ENCODE measurements around the gene PCBP2. TPM values are rescaled to one million over a fixed set of nuclear protein-coding genes. Genes with fewer than 3 reads are reported as not detected.

The PCBP2 gene
- total RNA-seq, 4 donors from 2014 or later, result 259 to 375 (median 354) TPM

- H3K4me3 ChIP-seq, result peak overlapping the region in 1 of 2 donors; percentile 78
- no peaks in the 10 kb centered on the region for H3K27me3 ChIP-seq
- no peak for ATAC-seq
- no peak for TF ChIP-seq POLR2AphosphoS5 (IDR thresholded peaks at IDR 0.05)
- no peak for TF ChIP-seq CTCF (IDR thresholded peaks at IDR 0.05)
- no peak for TF ChIP-seq POLR2A (IDR thresholded peaks at IDR 0.05)
- no peak for TF ChIP-seq EP300 (IDR thresholded peaks at IDR 0.05)
- H3K27ac ChIP-seq, result peak overlapping the region in 3 of 4 donors; percentile 91 to 98 (median 94)
- no peaks in the 10 kb centered on the region for H3K9me3 ChIP-seq
- peaks cover 0 to 1% of the 10 kb centered on the region in 2 donors for H3K36me3 ChIP-seq
- H3K4me1 ChIP-seq, result peaks cover 0 to 79% (median 34%) of the 10 kb centered on the region in 3 donors
- WGBS, 2 donors (ENCODE audit: low coverage in 1 of 2), result 48 to 71% methylated on average over 1 to 2 of the region's 2 CpGs
Measured at GRCh38 chr12:53498235-53498630, 46.3 kb downstream of the PCBP2 start.

GRCh38 chr12:53499266-53500141 lies 47.6 kb downstream of the PCBP2 start, which contains the start of gene MAP3K12:
MAP3K12 (minus strand) TSS chr12:53499458; CDS start chr12:53487391, 12,067 bp downstream.
- H3K36me3 ChIP-seq, result peaks cover 0 to 14% of the 10 kb centered on the region in 2 donors
- peak in 1 of 4 experiments; percentile 47 for TF ChIP-seq CTCF (IDR thresholded peaks at IDR 0.05)
- no peak for TF ChIP-seq POLR2AphosphoS5 (IDR thresholded peaks at IDR 0.05)
- WGBS, 2 donors (ENCODE audit: low coverage in 1 of 2), result 1 to 4% methylated on average over 7 to 15 of the region's 51 CpGs
- H3K4me3 ChIP-seq, result peak within 1 kb of the TSS; percentile 78 to 87
- no peaks in the 10 kb centered on the region for H3K27me3 ChIP-seq
- H3K4me1 ChIP-seq, result peaks cover 0 to 71% (median 25%) of the 10 kb centered on the region in 3 donors
- no peak for ATAC-seq
- peak within 1 kb of the TSS; percentile 91 to 99 (median 96) for H3K27ac ChIP-seq
- H3K9me3 ChIP-seq, result no peaks in the 10 kb centered on the region

DNA sequence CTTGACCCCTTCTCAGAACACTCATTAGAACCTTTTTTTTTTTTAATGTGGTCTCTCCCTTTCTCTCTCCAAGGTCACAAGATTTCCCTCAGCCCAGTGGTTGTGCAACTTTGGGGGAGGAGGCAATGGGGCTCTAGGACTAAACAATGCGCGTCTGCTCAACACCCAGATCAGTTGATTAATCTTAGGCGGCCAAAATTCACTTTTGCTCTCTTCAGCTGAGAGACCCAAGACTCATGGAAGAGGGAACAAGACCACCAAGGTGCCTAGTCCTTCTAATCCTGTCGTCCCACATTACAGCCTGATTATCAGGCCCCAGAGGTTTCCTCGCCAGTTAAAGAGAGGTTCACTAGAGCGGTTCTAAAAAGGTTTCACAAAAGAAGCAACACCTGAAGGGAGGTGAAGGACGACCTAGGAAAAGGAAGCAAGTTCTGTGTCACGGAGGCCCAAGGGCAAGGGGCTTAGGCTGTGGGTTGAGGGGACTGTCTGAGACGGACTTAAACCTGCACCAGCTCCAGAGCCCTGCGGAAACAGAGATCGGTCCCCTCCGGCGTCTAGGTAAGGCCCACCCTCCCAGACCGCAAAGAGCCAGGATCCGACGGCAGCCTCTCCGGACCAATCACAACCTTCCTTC lies 48.4 kb downstream of the PCBP2 start:
- peaks cover 0 to 22% of the 10 kb centered on the region in 2 donors for H3K36me3 ChIP-seq
- no peaks in the 10 kb centered on the region for H3K9me3 ChIP-seq
- peak overlapping the region; percentile 78 to 87 for H3K4me3 ChIP-seq
- H3K27me3 ChIP-seq, result no peaks in the 10 kb centered on the region
- 2 to 3% methylated on average over 8 of the region's 17 CpGs for WGBS, 2 donors (ENCODE audit: low coverage in 1 of 2)
- peak; percentile 97 for TF ChIP-seq POLR2AphosphoS5 (IDR thresholded peaks at IDR 0.05)
- no peak for TF ChIP-seq EP300 (IDR thresholded peaks at IDR 0.05)
- peak; percentile 96 to 98 for TF ChIP-seq POLR2A (IDR thresholded peaks at IDR 0.05)
- TF ChIP-seq CTCF (IDR thresholded peaks at IDR 0.05), result no peak
- peaks cover 0 to 71% (median 25%) of the 10 kb centered on the region in 3 donors for H3K4me1 ChIP-seq
- peak; percentile 34 for ATAC-seq
- H3K27ac ChIP-seq, result peak overlapping the region; percentile 91 to 99 (median 96)

DNA sequence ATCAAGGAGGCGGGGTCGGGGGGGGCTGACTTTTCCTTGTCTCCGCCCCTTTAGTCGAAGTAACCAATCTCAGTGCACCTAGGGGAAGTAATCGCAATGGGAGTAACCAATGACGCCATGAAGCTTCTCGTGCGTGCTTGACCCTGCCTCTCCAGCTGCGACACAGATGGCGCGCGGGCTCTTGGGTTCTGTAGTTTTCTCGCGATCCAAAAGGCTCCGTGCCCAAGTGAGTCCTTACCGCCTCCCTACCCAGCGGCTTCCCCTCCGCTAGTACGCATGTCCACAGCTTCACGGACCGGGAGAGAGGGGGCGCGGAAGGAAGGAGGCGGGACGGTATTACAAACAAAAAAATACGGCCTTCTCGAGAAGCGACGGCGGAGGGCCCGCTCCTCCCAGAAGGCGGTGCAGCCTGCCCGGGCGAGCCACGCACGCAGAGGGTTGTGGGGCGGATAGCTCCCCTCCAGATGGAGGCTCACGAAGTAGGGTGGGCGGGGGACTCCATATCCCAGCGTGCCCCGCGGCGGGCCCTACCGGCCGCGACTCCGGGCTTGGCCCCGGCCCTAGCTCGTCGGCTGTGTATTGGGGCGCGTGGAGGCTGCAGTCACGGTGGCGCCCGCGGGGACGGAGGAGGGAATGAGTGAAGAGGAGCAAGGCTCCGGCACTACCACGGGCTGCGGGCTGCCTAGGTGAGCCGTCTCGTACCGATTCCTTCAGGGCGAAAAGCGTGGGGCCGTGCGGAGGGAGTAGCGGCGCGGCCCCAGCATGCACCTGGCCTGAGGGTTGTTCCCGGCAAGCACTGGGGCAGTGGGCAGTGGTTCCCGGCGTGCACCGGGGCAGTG lies 49.1 kb downstream of the PCBP2 start, which contains the start of gene TARBP2:
Gene TARBP2, plus strand, starts transcription at position 508 of the 839 bp plus-strand sequence. Its CDS starts 126 bp downstream, at position 634.
- WGBS, 2 donors (ENCODE audit: low coverage in 1 of 2), result 0% methylated on average over 2 to 17 of the region's 74 CpGs
- H3K4me3 ChIP-seq, result peak within 1 kb of the TSS; percentile 78 to 87
- no peaks in the 10 kb centered on the region for H3K27me3 ChIP-seq
- no peak for TF ChIP-seq EP300 (IDR thresholded peaks at IDR 0.05)
- peak in 3 of 4 experiments; percentile 6 to 28 (median 21) for TF ChIP-seq CTCF (IDR thresholded peaks at IDR 0.05)
- peak; percentile 60 to 71 for TF ChIP-seq POLR2A (IDR thresholded peaks at IDR 0.05)
- TF ChIP-seq POLR2AphosphoS5 (IDR thresholded peaks at IDR 0.05), result peak; percentile 73
- peaks cover 0 to 29% of the 10 kb centered on the region in 2 donors for H3K36me3 ChIP-seq
- H3K4me1 ChIP-seq, result peaks cover 0 to 65% (median 21%) of the 10 kb centered on the region in 3 donors
- ATAC-seq, result peak; percentile 91
- H3K27ac ChIP-seq, result peak within 1 kb of the TSS; percentile 91 to 99 (median 96)
- no peaks in the 10 kb centered on the region for H3K9me3 ChIP-seq

Measured in gastroesophageal sphincter (tissue), 4 donors.